IMR-90 (cell line): Measurements from ENCODE around the gene SH3RF3. TPM values are rescaled to one million over a fixed set of nuclear protein-coding genes. Genes with fewer than 3 reads are reported as not detected.

ENCODE experiments used
- ATAC-seq: fragments of 200-7000 bp; cut with Tn5 transposase; 2 replicates; pipeline ENCODE4 v1.9.1; 2020; ENCODE audit warnings: low read depth, mild to moderate bottlenecking, moderate library complexity
- BruUV-seq: library from RNA; stranded (reverse); fragments of 400-500 nt; replicated peaks from 2 replicates; lab custom pipeline; 2021; lab: Mats Ljungman, UMichigan
- CTCF ChIA-PET: fragments of 300-600 bp; formaldehyde crosslinking; extraction: SDS; loops from one replicate; lab custom pipeline; 2021; ENCODE audit warnings: antibody characterized with exemption; lab: Yijun Ruan, JAX
- POLR2A ChIA-PET: fragments of 300-600 bp; sonication (Branson Sonifier 250); formaldehyde crosslinking; loops from one replicate; lab custom pipeline; 2022; ENCODE audit warnings: antibody characterized with exemption; ENCODE audit not compliant: unreplicated experiment; lab: Charles Lee
- DNase-seq: peaks from one replicate; pipeline ENCODE4 v3.0.0; 2013
- H2AFZ ChIP-seq: replicated peaks from 2 replicates; pipeline ENCODE3; 2013; ENCODE audit warnings: low read length, mild to moderate bottlenecking; ENCODE audit not compliant: poor library complexity
- H2AK5ac ChIP-seq: 2 replicates; pipeline ENCODE4 v1.6.1; 2013; ENCODE audit warnings: low read depth, low read length, inconsistent platforms
- H2AK9ac ChIP-seq: replicated peaks from 2 replicates; pipeline ENCODE3; 2013; ENCODE audit warnings: mild to moderate bottlenecking, low read depth, low read length, moderate library complexity; ENCODE audit not compliant: poor library complexity
- H2BK120ac ChIP-seq: 2 replicates; pipeline ENCODE4 v1.6.1; 2013; ENCODE audit warnings: low read depth, low read length, inconsistent platforms
- H2BK15ac ChIP-seq: 3 replicates; pipeline ENCODE4 v1.6.1; 2013; ENCODE audit warnings: low read depth, low read length, inconsistent platforms
- H2BK20ac ChIP-seq: 2 replicates; pipeline ENCODE4 v1.6.1; 2013; ENCODE audit warnings: low read depth, mild to moderate bottlenecking, inconsistent platforms, low read length, moderate library complexity
- H2BK5ac ChIP-seq: 2 replicates; pipeline ENCODE4 v1.6.1; 2013; ENCODE audit warnings: mild to moderate bottlenecking, low read depth, low read length, inconsistent platforms; ENCODE audit not compliant: poor library complexity, severe bottlenecking
- H3K14ac ChIP-seq: replicated peaks from 2 replicates; pipeline ENCODE4 v1.6.1; 2013; ENCODE audit warnings: low read depth, low read length, inconsistent platforms
- H3K18ac ChIP-seq: 2 replicates; pipeline ENCODE4 v1.6.1; 2013; ENCODE audit warnings: low read depth, low read length, control low read depth
- H3K23ac ChIP-seq: 2 replicates; pipeline ENCODE4 v1.6.1; 2013; ENCODE audit warnings: low read depth, low read length, inconsistent platforms
- H3K27ac ChIP-seq: 2 replicates; pipeline ENCODE4 v1.5.1; 2013; ENCODE audit warnings: mild to moderate bottlenecking, control low read depth, low read length; ENCODE audit not compliant: insufficient read depth
- H3K27me3 ChIP-seq: 2 replicates; pipeline ENCODE4 v1.6.1; 2013; ENCODE audit warnings: low read length; ENCODE audit not compliant: control insufficient read depth, insufficient read depth
- H3K36me3 ChIP-seq: 2 replicates; pipeline ENCODE4 v1.6.1; 2013; ENCODE audit warnings: low read length, mixed read lengths; ENCODE audit not compliant: control insufficient read depth, insufficient read depth
- H3K4ac ChIP-seq: 2 replicates; pipeline ENCODE4 v1.6.1; 2013; ENCODE audit warnings: low read depth, low read length, inconsistent platforms
- H3K4me1 ChIP-seq: 2 replicates; pipeline ENCODE4 v1.6.1; 2013; ENCODE audit warnings: low read length, mixed read lengths; ENCODE audit not compliant: control insufficient read depth, insufficient read depth
- H3K4me2 ChIP-seq: 2 replicates; pipeline ENCODE4 v1.6.1; 2013; ENCODE audit warnings: low read depth, mild to moderate bottlenecking, control low read depth, low read length, moderate library complexity
- H3K4me3 ChIP-seq: 2 replicates; pipeline ENCODE4 v1.5.1; 2013; ENCODE audit warnings: low read depth, mild to moderate bottlenecking, control low read depth, low read length, moderate library complexity; ENCODE audit not compliant: insufficient read depth
- H3K56ac ChIP-seq: 2 replicates; pipeline ENCODE4 v1.6.1; 2013; ENCODE audit warnings: low read length, inconsistent platforms; ENCODE audit not compliant: insufficient read depth; ENCODE audit errors: extremely low read depth
- H3K79me1 ChIP-seq, 2 experiments: 2 replicates each; pipeline ENCODE4 v1.6.1; 2013; ENCODE audit warnings: low read length in 2 of 2, inconsistent platforms in 1 of 2, low read depth in 1 of 2
- H3K9ac ChIP-seq: 2 replicates; pipeline ENCODE4 v1.6.1; 2013; ENCODE audit warnings: low read depth, low read length, control low read depth
- H3K9me1 ChIP-seq: 2 replicates; pipeline ENCODE4 v1.6.1; 2013; ENCODE audit warnings: low read length, inconsistent platforms; ENCODE audit not compliant: insufficient read depth
- H3K9me3 ChIP-seq: 2 replicates; pipeline ENCODE4 v1.6.1; 2013; ENCODE audit warnings: low read length; ENCODE audit not compliant: control insufficient read depth, insufficient read depth
- H4K20me1 ChIP-seq: 2 replicates; pipeline ENCODE4 v1.6.1; 2013; ENCODE audit warnings: low read length, inconsistent platforms; ENCODE audit not compliant: insufficient read depth
- H4K5ac ChIP-seq: 2 replicates; pipeline ENCODE4 v1.6.1; 2013; ENCODE audit warnings: mild to moderate bottlenecking, low read depth, low read length, control low read depth
- H4K8ac ChIP-seq, 2 experiments: 2 replicates each; pipeline ENCODE4 v1.6.1; 2013; ENCODE audit warnings: low read depth in 2 of 2, low read length in 2 of 2, control low read depth in 1 of 2, inconsistent platforms in 1 of 2
- H4K91ac ChIP-seq: 2 replicates; pipeline ENCODE4 v1.6.1; 2013; ENCODE audit warnings: low read depth, low read length, inconsistent platforms; ENCODE audit not compliant: insufficient read depth
- BHLHE40 ChIP-seq: fragments of 150-350 bp; IDR thresholded peaks from 2 replicates; pipeline ENCODE4 v1.6.1; 2016; ENCODE audit warnings: mild to moderate bottlenecking, low read depth, low read length
- CEBPB ChIP-seq: IDR thresholded peaks from 2 replicates; pipeline ENCODE4 v1.6.1; 2012; ENCODE audit warnings: low read depth, low read length, improper control_type of control experiment
- CHD1 ChIP-seq: IDR thresholded peaks from 2 replicates; pipeline ENCODE4 v1.6.1; 2012; ENCODE audit warnings: low read depth, low read length, improper control_type of control experiment
- FOS ChIP-seq: fragments of 150-350 bp; IDR thresholded peaks from 2 replicates; pipeline ENCODE4 v1.6.1; 2016; ENCODE audit warnings: low read depth, low read length
- MAFK ChIP-seq: IDR thresholded peaks from 2 replicates; pipeline ENCODE4 v1.6.1; 2012; ENCODE audit warnings: low read depth, low read length, improper control_type of control experiment
- MAZ ChIP-seq: IDR thresholded peaks from 2 replicates; pipeline ENCODE4 v1.6.1; 2012; ENCODE audit warnings: low read depth, mild to moderate bottlenecking, low read length, improper control_type of control experiment, moderate library complexity, borderline replicate concordance
- MXI1 ChIP-seq: IDR thresholded peaks from 2 replicates; pipeline ENCODE4 v1.6.1; 2012; ENCODE audit warnings: low read depth, mild to moderate bottlenecking, low read length, moderate library complexity, borderline replicate concordance
- NFE2L2 ChIP-seq: fragments of 150-350 bp; IDR thresholded peaks from 2 replicates; pipeline ENCODE4 v1.6.1; 2016; ENCODE audit warnings: low read depth, mild to moderate bottlenecking, low read length
- POLR2A ChIP-seq: IDR thresholded peaks from 2 replicates; pipeline ENCODE4 v1.6.1; 2012; ENCODE audit warnings: mild to moderate bottlenecking, low read depth, low read length
- RAD21 ChIP-seq: IDR thresholded peaks from 2 replicates; pipeline ENCODE4 v1.6.1; 2012; ENCODE audit warnings: low read length, improper control_type of control experiment
- RCOR1 ChIP-seq: IDR thresholded peaks from 2 replicates; pipeline ENCODE4 v1.6.1; 2012; ENCODE audit warnings: mild to moderate bottlenecking, low read length, improper control_type of control experiment; ENCODE audit not compliant: insufficient replicate concordance
- RFX5 ChIP-seq: IDR thresholded peaks from 2 replicates; pipeline ENCODE4 v1.8.0; 2012; ENCODE audit warnings: low read depth, mild to moderate bottlenecking, low read length, moderate library complexity
- SMC3 ChIP-seq: fragments of 150-350 bp; IDR thresholded peaks from 2 replicates; pipeline ENCODE4 v1.6.1; 2016; ENCODE audit warnings: low read depth, mild to moderate bottlenecking, antibody characterized with exemption, low read length, moderate library complexity
- WGBS, 2 experiments: methylation state at CpG; one replicate each; pipeline versions ENCODE4 v1.1.5 to v1.1.7; 2013; ENCODE audit warnings: missing lambda C conversion rate in 2 of 2; ENCODE audit not compliant: insufficient read length in 1 of 2; ENCODE audit errors: extremely low coverage in 2 of 2; 5-methylcytosine and 5-hydroxymethylcytosine counted together
- dilution Hi-C: fragments of 300-500 bp; cut with HindIII; formaldehyde crosslinking; loops from one replicate; pipeline ENCODE4 v1.14.3; 2018; ENCODE audit warnings: low sequenced_read_pairs; ENCODE audit not compliant: unreplicated experiment
- in situ Hi-C: fragments of 300-500 bp; cut with MboI; formaldehyde crosslinking; loops from 3 replicates; pipeline ENCODE4 v1.14.3; 2019; ENCODE audit warnings: low sequenced_read_pairs, inconsistent platforms, mixed read lengths
- intact Hi-C: fragments of 100-400 bp; cut with micrococcal nuclease; formaldehyde crosslinking; loops from 2 replicates; pipeline ENCODE4 v1.10.0; 2022
- polyA plus RNA-seq, 3 experiments: library from polyadenylated mRNA; depleted of rRNA; stranded (reverse); fragments of >200 nt; gene quantifications; 2 replicates each; pipeline ENCODE4 v1.2.3, GENCODE V29; 2012; ENCODE audit warnings: low replicate concordance in 1 of 3
- total RNA-seq: library from RNA; depleted of rRNA; stranded (reverse); fragments of >200 nt; gene quantifications from 2 replicates; pipeline ENCODE4 v1.2.3, GENCODE V29; 2012
- TF ChIP-seq, protein P1 (sequence below): fragments of 150-350 bp; IDR thresholded peaks from 2 replicates; pipeline ENCODE4 v1.6.1; 2016; ENCODE audit warnings: low read depth, mild to moderate bottlenecking, low read length, moderate library complexity, borderline replicate concordance
- TF ChIP-seq, protein P2 (sequence below): conservative IDR thresholded peaks from 2 replicates; pipeline ENCODE4 v1.5.1; 2012; ENCODE audit warnings: mild to moderate bottlenecking, low read depth, low read length, improper control_type of control experiment
- TF ChIP-seq, protein P3 (sequence below): fragments of 150-350 bp; IDR thresholded peaks from 2 replicates; pipeline ENCODE4 v1.6.1; 2017; ENCODE audit warnings: mild to moderate bottlenecking, antibody characterized with exemption, low read length, low read depth

Gene SH3RF3
- total and polyA plus RNA-seq, 2 of the 4 experiments (the other 2 are of a cell fraction): 3.4 to 5.3 TPM

DNA sequence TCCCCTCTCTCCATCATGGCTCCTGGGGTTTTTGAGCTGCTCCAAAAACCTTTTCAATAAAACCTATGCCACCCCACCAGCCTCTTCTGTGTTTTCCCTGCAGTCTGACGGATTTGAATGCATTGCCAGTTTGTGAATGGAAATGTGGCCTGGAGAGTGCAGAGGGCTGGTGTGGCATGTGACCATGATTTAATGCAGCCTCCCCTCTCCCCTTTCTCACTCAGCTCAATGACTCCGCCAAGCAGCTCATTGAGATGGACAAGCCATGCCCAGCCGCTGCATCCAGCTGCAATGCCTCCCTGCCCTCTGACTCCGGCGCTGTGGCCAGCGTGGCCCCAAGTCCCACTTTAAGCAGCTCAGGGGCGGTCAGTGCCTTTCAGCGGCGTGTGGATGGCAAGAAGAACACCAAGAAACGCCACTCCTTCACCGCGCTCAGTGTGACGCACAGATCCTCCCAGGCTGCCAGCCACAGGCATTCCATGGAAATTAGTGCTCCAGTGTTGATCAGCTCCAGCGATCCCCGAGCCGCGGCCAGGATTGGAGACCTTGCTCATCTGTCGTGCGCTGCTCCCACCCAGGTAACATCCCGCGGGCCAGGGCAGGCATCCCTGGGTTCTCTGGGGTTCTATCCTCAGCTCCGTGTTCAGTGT, 269.5 kb downstream of the SH3RF3 start:
- Histone ChIP-seq H3K27me3 (no peaks in the 10 kb centered on the region), H2AK9ac (no peak overlapping the region), H3K4ac (no peak overlapping the region), H3K9me3 (no peaks in the 10 kb centered on the region), H2AFZ (no peak overlapping the region), H3K4me2 (no peak overlapping the region), H3K4me3 (no peak overlapping the region), H3K14ac (no peak overlapping the region), H4K5ac (no peak overlapping the region), H3K18ac (no peak overlapping the region), H3K27ac (no peak overlapping the region), H4K8ac (no peak overlapping the region), H2BK120ac (no peak overlapping the region), H3K79me1 (peaks cover 11 to 58% of the 10 kb centered on the region in 2 experiments), H2BK20ac (no peak overlapping the region), H3K36me3 (peaks cover 14% of the 10 kb centered on the region), H4K20me1 (peaks cover 50% of the 10 kb centered on the region), H3K56ac (no peak overlapping the region), H4K91ac (no peak overlapping the region), H2AK5ac (no peak overlapping the region), H3K9me1 (peaks cover 21% of the 10 kb centered on the region), H3K23ac (no peak overlapping the region), H2BK5ac (no peak overlapping the region), H3K4me1 (peaks cover 2% of the 10 kb centered on the region; the same call in 1 of the 2 replicates), H3K9ac (no peak overlapping the region), H2BK15ac (no peak overlapping the region)
- no TSS peak for BruUV-seq
- ChIA-PET POLR2A (no interaction called here), CTCF (no interaction called here)
- in situ Hi-C loops: no loop called here
- dilution Hi-C loops: no loop called here
- no peak for ATAC-seq
- intact Hi-C loops: no loop called here
- DNase-seq: no peak
- 97% methylated on average over 10 of the region's 22 CpGs; no CpG with 5 or more reads in 1 of the 2 experiments for WGBS, 2 experiments
- TF ChIP-seq RAD21: no peak
- no peak for TF ChIP-seq FOS
- no peak for TF ChIP-seq MAZ
- no peak for TF ChIP-seq NFE2L2
- no peak for TF ChIP-seq RFX5
- no peak for TF ChIP-seq CHD1
- TF ChIP-seq BHLHE40: no peak
- TF ChIP-seq SMC3: no peak
- TF ChIP-seq, protein P1, sequence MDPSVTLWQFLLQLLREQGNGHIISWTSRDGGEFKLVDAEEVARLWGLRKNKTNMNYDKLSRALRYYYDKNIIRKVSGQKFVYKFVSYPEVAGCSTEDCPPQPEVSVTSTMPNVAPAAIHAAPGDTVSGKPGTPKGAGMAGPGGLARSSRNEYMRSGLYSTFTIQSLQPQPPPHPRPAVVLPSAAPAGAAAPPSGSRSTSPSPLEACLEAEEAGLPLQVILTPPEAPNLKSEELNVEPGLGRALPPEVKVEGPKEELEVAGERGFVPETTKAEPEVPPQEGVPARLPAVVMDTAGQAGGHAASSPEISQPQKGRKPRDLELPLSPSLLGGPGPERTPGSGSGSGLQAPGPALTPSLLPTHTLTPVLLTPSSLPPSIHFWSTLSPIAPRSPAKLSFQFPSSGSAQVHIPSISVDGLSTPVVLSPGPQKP: no peak
- TF ChIP-seq, protein P2, sequence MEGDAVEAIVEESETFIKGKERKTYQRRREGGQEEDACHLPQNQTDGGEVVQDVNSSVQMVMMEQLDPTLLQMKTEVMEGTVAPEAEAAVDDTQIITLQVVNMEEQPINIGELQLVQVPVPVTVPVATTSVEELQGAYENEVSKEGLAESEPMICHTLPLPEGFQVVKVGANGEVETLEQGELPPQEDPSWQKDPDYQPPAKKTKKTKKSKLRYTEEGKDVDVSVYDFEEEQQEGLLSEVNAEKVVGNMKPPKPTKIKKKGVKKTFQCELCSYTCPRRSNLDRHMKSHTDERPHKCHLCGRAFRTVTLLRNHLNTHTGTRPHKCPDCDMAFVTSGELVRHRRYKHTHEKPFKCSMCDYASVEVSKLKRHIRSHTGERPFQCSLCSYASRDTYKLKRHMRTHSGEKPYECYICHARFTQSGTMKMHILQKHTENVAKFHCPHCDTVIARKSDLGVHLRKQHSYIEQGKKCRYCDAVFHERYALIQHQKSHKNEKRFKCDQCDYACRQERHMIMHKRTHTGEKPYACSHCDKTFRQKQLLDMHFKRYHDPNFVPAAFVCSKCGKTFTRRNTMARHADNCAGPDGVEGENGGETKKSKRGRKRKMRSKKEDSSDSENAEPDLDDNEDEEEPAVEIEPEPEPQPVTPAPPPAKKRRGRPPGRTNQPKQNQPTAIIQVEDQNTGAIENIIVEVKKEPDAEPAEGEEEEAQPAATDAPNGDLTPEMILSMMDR: no peak
- TF ChIP-seq, protein P3, sequence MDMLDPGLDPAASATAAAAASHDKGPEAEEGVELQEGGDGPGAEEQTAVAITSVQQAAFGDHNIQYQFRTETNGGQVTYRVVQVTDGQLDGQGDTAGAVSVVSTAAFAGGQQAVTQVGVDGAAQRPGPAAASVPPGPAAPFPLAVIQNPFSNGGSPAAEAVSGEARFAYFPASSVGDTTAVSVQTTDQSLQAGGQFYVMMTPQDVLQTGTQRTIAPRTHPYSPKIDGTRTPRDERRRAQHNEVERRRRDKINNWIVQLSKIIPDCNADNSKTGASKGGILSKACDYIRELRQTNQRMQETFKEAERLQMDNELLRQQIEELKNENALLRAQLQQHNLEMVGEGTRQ: no peak
- TF ChIP-seq CEBPB: no peak
- TF ChIP-seq MAFK: no peak
- TF ChIP-seq MXI1: no peak
- no peak for TF ChIP-seq POLR2A
- no peak for TF ChIP-seq RCOR1
